Common myeloid progenitor, CD34-positive (primary cell): ENCODE measurements around the gene NLRP13.

Source experiments
- CTCF ChIA-PET: fragments of 350-600 bp; sonication (Branson Sonifier 250); formaldehyde crosslinking; loops from one replicate; lab custom pipeline; 2021; ENCODE audit warnings: antibody characterized with exemption; lab: Charles Lee
- POLR2A ChIA-PET: fragments of 350-600 bp; sonication (Branson Sonifier 250); formaldehyde crosslinking; loops from one replicate; lab custom pipeline; 2021; ENCODE audit warnings: antibody characterized with exemption; lab: Charles Lee
- DNase-seq, 3 donors: peaks; one replicate each; pipeline versions ENCODE4 v3.0.0 to v3.0.0-alpha.2; 2013
- H3K27ac ChIP-seq, 2 experiments: 1 replicate in 1 of 2; 2 replicates in 1 of 2; pipeline ENCODE4 v1.7.0; 2013; ENCODE audit warnings: inconsistent platforms in 2 of 2, low read length in 2 of 2, mild to moderate bottlenecking in 2 of 2, low read depth in 1 of 2, moderate library complexity in 1 of 2; ENCODE audit not compliant: severe bottlenecking in 2 of 2, insufficient read depth in 1 of 2, poor library complexity in 1 of 2
- H3K27me3 ChIP-seq, 5 experiments: replicated peaks in 2 of 5; 1 replicate in 3 of 5; 2 replicates in 2 of 5; pipeline versions ENCODE4 v1.6.1 to v1.7.0; 2013; ENCODE audit warnings: low read length in 4 of 5, mild to moderate bottlenecking in 2 of 5, moderate library complexity in 2 of 5, inconsistent platforms in 1 of 5; ENCODE audit not compliant: insufficient read depth in 5 of 5, control insufficient read depth in 4 of 5
- H3K36me3 ChIP-seq, 4 experiments: 1 replicate in 2 of 4; 2 replicates in 2 of 4; pipeline versions ENCODE4 v1.6.1 to v1.7.0; 2013; ENCODE audit warnings: low read length in 3 of 4, control low read depth in 1 of 4, mild to moderate bottlenecking in 1 of 4; ENCODE audit not compliant: control insufficient read depth in 4 of 4, insufficient read depth in 4 of 4
- H3K4me1 ChIP-seq, 4 experiments: 1 replicate in 3 of 4; 2 replicates in 1 of 4; pipeline versions ENCODE4 v1.6.1 to v1.7.1; 2013; ENCODE audit warnings: low read length in 3 of 4, mild to moderate bottlenecking in 3 of 4, control low read depth in 1 of 4, inconsistent platforms in 1 of 4, moderate library complexity in 1 of 4; ENCODE audit not compliant: control insufficient read depth in 4 of 4, insufficient read depth in 4 of 4; ENCODE audit errors: control extremely low read depth in 1 of 4
- H3K4me3 ChIP-seq, 7 experiments: 1 replicate in 4 of 7; 2 replicates in 3 of 7; pipeline versions ENCODE4 v1.5.1 to v1.7.0; 2013; ENCODE audit warnings: mild to moderate bottlenecking in 7 of 7, low read length in 6 of 7, moderate library complexity in 6 of 7, inconsistent platforms in 2 of 7, low read depth in 2 of 7, control low read depth in 1 of 7; ENCODE audit not compliant: insufficient read depth in 4 of 7, control insufficient read depth in 1 of 7; ENCODE audit errors: extremely low read depth in 1 of 7
- H3K9me3 ChIP-seq, 5 experiments: 1 replicate in 4 of 5; 2 replicates in 1 of 5; pipeline versions ENCODE4 v1.6.1 to v1.7.1; 2013; ENCODE audit warnings: low read length in 4 of 5, mild to moderate bottlenecking in 2 of 5, inconsistent platforms in 1 of 5, low read depth in 1 of 5, moderate library complexity in 1 of 5; ENCODE audit not compliant: control insufficient read depth in 4 of 5, insufficient read depth in 2 of 5; ENCODE audit errors: control extremely low read depth in 1 of 5
- WGBS: methylation state at CpG from one replicate; pipeline ENCODE4 v1.1.5; 2013; ENCODE audit not compliant: insufficient coverage; 5-methylcytosine and 5-hydroxymethylcytosine counted together

NLRP13 gene

DNA sequence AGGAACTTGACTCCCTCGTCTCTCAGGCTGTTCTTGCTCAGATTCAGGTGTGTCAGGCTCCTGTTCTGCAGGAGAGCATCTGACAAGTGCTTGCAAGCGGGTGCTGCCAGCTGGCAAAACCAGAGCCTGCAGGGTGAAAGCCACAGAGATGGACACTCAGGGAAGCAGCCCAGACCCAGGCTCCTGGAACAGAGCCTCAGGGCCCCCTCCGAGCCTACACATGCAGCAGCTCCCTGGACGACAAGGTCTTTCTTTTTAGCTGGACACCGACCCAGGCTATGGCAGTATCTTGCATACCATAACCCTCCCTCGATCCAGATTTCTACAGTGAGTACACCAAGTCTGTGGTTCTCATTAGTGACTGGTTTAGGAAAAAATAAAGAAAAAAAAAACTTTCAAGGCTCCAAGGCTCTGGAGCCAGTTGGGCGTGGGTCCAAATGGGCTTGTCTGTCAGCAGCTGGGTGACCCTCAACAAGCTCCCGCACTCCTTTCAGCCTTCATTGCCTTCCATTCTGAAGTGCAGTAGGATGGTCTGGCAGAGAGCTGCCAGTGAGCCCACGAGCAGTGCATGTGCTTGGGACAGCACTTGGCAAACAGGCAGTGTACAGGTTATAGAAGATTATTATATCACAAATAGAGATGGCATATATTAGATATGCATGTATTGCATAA is 29.9 kb downstream of the NLRP13 start:
- CTCF ChIA-PET, result no interaction called here
- no peaks in the 10 kb centered on the region for H3K9me3 ChIP-seq

DNA sequence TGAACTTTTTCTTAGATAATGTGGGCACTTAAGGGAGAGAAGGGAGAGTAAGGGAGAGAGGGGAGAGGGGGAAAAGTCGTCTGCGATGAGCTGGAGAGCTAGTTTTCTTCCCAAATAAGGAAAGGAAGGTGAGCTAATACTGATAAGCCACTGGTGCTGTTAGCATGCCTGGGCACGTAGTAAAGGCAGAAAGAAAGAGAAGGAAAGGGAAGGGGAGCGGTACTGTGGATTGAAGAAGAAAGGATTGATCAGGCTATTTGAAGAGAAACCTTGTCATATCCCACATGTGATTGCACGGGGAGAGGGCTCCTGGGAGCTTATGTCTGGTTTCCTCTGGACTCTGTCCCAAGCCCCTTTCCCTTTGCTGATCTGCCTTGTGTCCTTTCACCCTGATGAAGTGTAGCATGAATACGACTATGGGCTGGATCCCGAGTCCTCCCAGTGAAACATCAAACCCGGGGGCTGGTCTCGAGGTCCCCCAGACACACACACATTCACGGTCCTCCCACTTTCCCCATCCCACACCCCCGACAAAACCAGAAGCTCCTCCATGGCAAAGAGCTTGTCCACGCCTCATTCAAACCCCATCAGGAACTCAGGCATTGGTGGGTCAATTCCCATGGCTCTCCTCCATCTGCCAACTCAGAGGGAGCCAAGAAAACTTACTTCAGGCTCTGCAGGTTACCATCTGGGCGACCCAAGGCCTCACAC is 30.6 kb downstream of the NLRP13 start:
- Histone ChIP-seq H3K27ac (no peak overlapping the region), H3K4me1 (no peaks in the 10 kb centered on the region), H3K4me3 (no peak overlapping the region), H3K36me3 (no peaks in the 10 kb centered on the region), H3K27me3 (no peaks in the 10 kb centered on the region), H3K9me3 (no peaks in the 10 kb centered on the region)
- no peak for DNase-seq
- CTCF ChIA-PET, result no interaction called here
- POLR2A ChIA-PET, result no interaction called here
- WGBS, result 80% methylated on average over 13 of the region's 13 CpGs

More for the DNA sequence above, 29.9 kb downstream of the NLRP13 start:
- Histone ChIP-seq H3K4me1 (no peaks in the 10 kb centered on the region), H3K36me3 (no peaks in the 10 kb centered on the region), H3K27me3 (no peaks in the 10 kb centered on the region), H3K27ac (no peak overlapping the region), H3K4me3 (no peak overlapping the region)
- 89% methylated on average over 4 of the region's 9 CpGs for WGBS
- POLR2A ChIA-PET, result interaction anchor here (0.7 kb wide), 1 partner anchor 79 kb away, joined by 4 read pairs; no protein-coding TSS in a partner anchor
- no peak for DNase-seq

DNA sequence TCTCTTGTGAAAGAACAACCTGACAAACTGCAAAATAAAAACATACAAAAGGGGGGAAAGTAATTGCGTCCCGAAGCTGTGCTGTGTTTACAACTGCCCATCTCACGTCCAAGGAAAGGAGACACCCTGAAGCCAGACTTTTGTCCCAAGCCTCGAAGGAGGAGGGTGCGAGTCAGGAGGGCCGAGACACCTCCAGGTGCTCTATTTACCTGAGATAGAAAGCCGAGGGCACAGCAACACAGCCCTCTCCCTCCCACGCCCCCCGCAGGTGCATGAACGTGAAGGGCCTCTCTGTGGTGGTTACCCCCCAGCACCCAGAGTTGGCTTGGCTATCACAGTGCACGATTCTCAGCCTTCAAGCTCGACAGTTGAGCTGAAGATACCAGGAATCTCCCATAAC is 33.2 kb downstream of the NLRP13 start:
- Histone ChIP-seq H3K36me3 (no peaks in the 10 kb centered on the region), H3K27me3 (no peaks in the 10 kb centered on the region), H3K9me3 (peaks cover 0 to 2% (median 0%) of the 10 kb centered on the region in 5 experiments), H3K27ac (no peak overlapping the region), H3K4me3 (no peak overlapping the region), H3K4me1 (no peaks in the 10 kb centered on the region)
- ChIA-PET CTCF (no interaction called here), POLR2A (no interaction called here)
- no peak for DNase-seq
- WGBS, result 93% methylated on average over 10 of the region's 12 CpGs

DNA sequence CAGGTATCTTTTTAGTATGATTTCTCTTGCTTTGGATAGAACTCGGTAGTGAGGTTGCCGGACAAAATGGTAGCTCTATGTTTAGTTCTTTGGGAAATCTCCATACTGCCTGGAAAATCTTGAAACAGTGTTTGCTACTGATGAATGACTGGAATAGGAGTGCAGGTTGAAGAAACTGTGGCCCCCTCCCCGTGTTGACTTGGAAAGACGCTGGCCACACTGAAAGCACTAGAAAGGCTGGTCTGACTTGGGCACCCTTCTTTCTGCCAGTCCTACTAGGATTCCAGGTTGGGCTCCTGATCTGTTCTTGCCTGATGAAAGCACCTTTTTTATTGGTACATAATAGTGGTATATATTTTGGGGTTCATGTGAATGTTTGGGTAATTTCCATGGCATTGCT is 49.5 kb downstream of the NLRP13 start:
- DNase-seq, result no peak
- peaks cover 0 to 10% (median 0%) of the 10 kb centered on the region in 5 experiments for H3K9me3 ChIP-seq
- H3K27ac ChIP-seq, result no peak overlapping the region
- CTCF ChIA-PET, result no interaction called here
- no peaks in the 10 kb centered on the region for H3K4me1 ChIP-seq
- H3K4me3 ChIP-seq, result no peak overlapping the region
- POLR2A ChIA-PET, result no interaction called here
- 50% methylated on average over 2 of the region's 4 CpGs for WGBS
- no peaks in the 10 kb centered on the region for H3K36me3 ChIP-seq
- no peaks in the 10 kb centered on the region for H3K27me3 ChIP-seq

DNA sequence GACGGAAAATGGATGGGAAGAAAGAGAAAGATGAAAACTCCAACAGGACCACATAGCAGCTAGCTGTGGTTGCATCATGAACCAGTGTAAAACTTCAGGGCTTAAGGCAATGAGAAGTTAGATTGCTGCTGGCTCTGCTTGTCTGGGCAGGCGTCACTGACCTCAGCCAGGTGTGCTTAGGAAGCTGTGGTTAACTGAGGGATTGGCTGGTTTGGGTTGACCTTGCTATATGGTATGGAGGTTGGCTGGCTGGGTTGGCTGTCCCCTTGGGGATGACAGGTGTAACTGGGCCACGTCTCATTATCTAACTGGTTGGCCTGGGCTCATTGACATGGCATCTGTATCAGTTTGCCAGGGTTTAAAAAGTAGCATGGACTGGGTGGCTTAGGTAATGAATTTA is 54.9 kb downstream of the NLRP13 start:
- H3K27me3 ChIP-seq, result no peaks in the 10 kb centered on the region
- ChIA-PET CTCF (no interaction called here), POLR2A (no interaction called here)
- DNase-seq, result no peak
- 83% methylated on average over 2 of the region's 3 CpGs for WGBS
- H3K27ac ChIP-seq, result no peak overlapping the region
- no peak overlapping the region for H3K4me3 ChIP-seq
- peaks cover 0 to 12% (median 0%) of the 10 kb centered on the region in 5 experiments for H3K9me3 ChIP-seq
- H3K4me1 ChIP-seq, result no peaks in the 10 kb centered on the region
- H3K36me3 ChIP-seq, result no peaks in the 10 kb centered on the region

DNA sequence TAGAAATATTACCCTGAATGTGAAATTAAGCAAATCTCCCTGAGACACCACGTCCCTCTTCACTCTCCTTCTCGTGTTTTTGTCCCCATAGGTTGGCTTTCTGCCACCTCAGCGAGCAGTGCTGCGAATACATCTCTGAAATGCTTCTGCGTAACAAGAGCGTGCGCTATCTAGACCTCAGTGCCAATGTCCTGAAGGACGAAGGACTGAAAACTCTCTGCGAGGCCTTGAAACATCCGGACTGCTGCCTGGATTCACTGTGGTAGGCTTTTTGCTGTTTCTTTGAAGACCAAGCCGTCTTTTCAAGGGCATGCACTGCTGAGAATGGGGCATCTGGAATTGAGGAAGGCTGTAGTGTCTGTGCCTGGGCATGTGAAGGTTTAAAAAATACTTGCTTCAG is 61.4 kb downstream of the NLRP13 start:
- Histone ChIP-seq H3K9me3 (peaks cover 0 to 17% (median 3%) of the 10 kb centered on the region in 5 experiments), H3K36me3 (no peaks in the 10 kb centered on the region), H3K27ac (no peak overlapping the region), H3K27me3 (no peaks in the 10 kb centered on the region), H3K4me1 (no peaks in the 10 kb centered on the region), H3K4me3 (no peak overlapping the region)
- ChIA-PET POLR2A (no interaction called here), CTCF (no interaction called here)
- DNase-seq, result no peak
- WGBS, result 91% methylated on average over 11 of the region's 11 CpGs

DNA sequence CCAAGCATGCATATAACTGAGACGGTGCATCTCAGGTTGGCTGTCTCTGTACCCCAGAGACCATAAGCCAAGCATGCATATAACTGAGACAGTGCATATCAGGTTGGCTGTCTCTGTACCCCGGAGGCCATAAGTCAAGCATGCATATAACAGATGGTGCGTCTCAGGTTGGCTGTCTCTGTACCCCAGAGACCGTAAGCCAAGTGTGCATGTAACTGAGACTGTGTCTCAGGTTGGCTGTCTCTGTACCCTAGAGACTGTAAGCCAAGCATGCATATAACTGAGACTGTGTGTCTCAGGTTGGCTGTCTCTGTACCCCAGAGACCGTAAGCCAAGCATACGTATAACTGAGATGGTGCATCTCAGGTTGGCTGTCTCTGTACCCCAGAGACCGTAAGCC is 65.0 kb downstream of the NLRP13 start:
- POLR2A ChIA-PET, result no interaction called here
- H3K9me3 ChIP-seq, result peaks cover 0 to 17% (median 3%) of the 10 kb centered on the region in 5 experiments
- 98% methylated on average over 7 of the region's 7 CpGs for WGBS

More for the DNA sequence above, 65.0 kb downstream of the NLRP13 start:
- CTCF ChIA-PET, result no interaction called here
- Histone ChIP-seq H3K36me3 (no peaks in the 10 kb centered on the region), H3K27ac (no peak overlapping the region), H3K4me1 (no peaks in the 10 kb centered on the region), H3K27me3 (no peaks in the 10 kb centered on the region), H3K4me3 (no peak overlapping the region)
- no peak for DNase-seq
